HL-60 (cell line): ENCODE results near the gene NAPB.

Source experiments
- CTCF ChIP-seq: IDR thresholded peaks from one replicate; pipeline ENCODE4 v1.5.1; 2011; ENCODE audit warnings: low read length, control low read depth, inconsistent platforms; ENCODE audit not compliant: insufficient read depth
- REST ChIP-seq: IDR thresholded peaks from 2 replicates; pipeline ENCODE4 v1.6.1; 2012; ENCODE audit warnings: low read depth; ENCODE audit not compliant: insufficient replicate concordance

GRCh38 chr20:23366384-23366783, 54.9 kb downstream of the NAPB start:
- TF ChIP-seq CTCF: no peak
- no peak for TF ChIP-seq REST
